A549 treated with AZD2906 at 1 μM for 4 hours (cell line): ENCODE measurements around the gene CEP41. TPM values are rescaled to one million over a fixed set of nuclear protein-coding genes. Genes with fewer than 3 reads are reported as not detected.

Source experiments
- total RNA-seq: library from RNA; stranded (reverse); fragments of 200-300 nt; extraction: Qiagen RNA extraction; gene quantifications from 5 replicates; pipeline ENCODE4 v1.2.3, GENCODE V29; 2022

Gene CEP41
- total RNA-seq: 11.2 to 12.4 TPM (median 11.7 TPM) in 5 replicates

GRCh38 chr7:130440527-130441365, at the start of gene CEP41:
Gene CEP41 (minus strand): TSS chr7:130441016. CDS start chr7:130440966, 50 bp downstream.

GRCh38 chr7:130379921-130380860, 60.6 kb downstream of the CEP41 start, which contains the start of gene CPA1:
Gene CPA1 (plus strand): TSS chr7:130380494. CDS start chr7:130380521, 27 bp downstream.

GRCh38 chr7:130344271-130344866, 96.4 kb downstream of the CEP41 start, which contains the start of gene CPA5:
Gene CPA5 (plus strand): TSS chr7:130344816. CDS start chr7:130346486, 1,670 bp downstream.

Other genes starting within 250 kb of the CEP41 start
- gene TMEM209, start 235.6 kb downstream of the CEP41 start, total RNA-seq: 12.0 to 17.1 TPM (median 13.9 TPM) in 5 replicates
- gene SSMEM1, start 233.2 kb downstream of the CEP41 start, total RNA-seq: 0.14 TPM in 1 of 5 replicates, not detected in the others
- gene CPA2, start 174.2 kb downstream of the CEP41 start, total RNA-seq: 0.05 to 0.33 TPM (median 0.11 TPM) in 3 of 5 replicates, not detected in the others
- gene CPA4, start 147.9 kb downstream of the CEP41 start, total RNA-seq: 2.9 to 5.1 TPM (median 3.6 TPM) in 5 replicates
- gene CPA5, start 96.2 kb downstream of the CEP41 start, total RNA-seq: not detected in 5 replicates
- gene CPA1, start 60.5 kb downstream of the CEP41 start, total RNA-seq: not detected in 5 replicates
- gene MEST, start 51.1 kb upstream of the CEP41 start, total RNA-seq: 32.9 to 39.0 TPM (median 38.2 TPM) in 5 replicates
- 12.2 to 16.5 TPM (median 12.8 TPM) in 5 replicates for gene COPG2, start 227.7 kb upstream of the CEP41 start, total RNA-seq
- gene TSGA13, start 245.5 kb upstream of the CEP41 start, total RNA-seq: not detected in 5 replicates